ENCODE measurements around the gene RBBP8.
"Not testable (repeated sequence)": the region's sequence is repeated elsewhere in the genome, so short reads cannot be mapped to it uniquely, and the experiment has no call there.

Gene RBBP8

GRCh38 chr18:22946217-22946616, 13.1 kb downstream of the RBBP8 start:
- no peak for DNase-seq

GRCh38 chr18:22946846-22947245, 13.7 kb downstream of the RBBP8 start:
- peak; percentile 20 for DNase-seq

GRCh38 chr18:22951823-22952222, 18.7 kb downstream of the RBBP8 start:
- DNase-seq, result no peak

GRCh38 chr18:22952525-22952924, 19.4 kb downstream of the RBBP8 start:
- DNase-seq, result no peak

GRCh38 chr18:22953982-22954381, 20.9 kb downstream of the RBBP8 start:
- DNase-seq, result not testable (repeated sequence)

GRCh38 chr18:22956226-22956625, 23.1 kb downstream of the RBBP8 start:
- no peak for DNase-seq

GRCh38 chr18:22961156-22961555, 28.0 kb downstream of the RBBP8 start:
- no peak for DNase-seq

GRCh38 chr18:22962004-22962403, 28.9 kb downstream of the RBBP8 start:
- DNase-seq, result no peak

GRCh38 chr18:22964116-22964515, 31.0 kb downstream of the RBBP8 start:
- peak; percentile 24 for DNase-seq

GRCh38 chr18:22964722-22965121, 31.6 kb downstream of the RBBP8 start:
- no peak for DNase-seq

GRCh38 chr18:22971038-22971437, 37.9 kb downstream of the RBBP8 start:
- DNase-seq, result no peak

- no peak for DNase-seq
These were observed 40.9 kb downstream of the RBBP8 start for GRCh38 chr18:22974001-22974400.

- DNase-seq, result no peak
These were observed 41.6 kb downstream of the RBBP8 start for GRCh38 chr18:22974707-22975106.

GRCh38 chr18:22975508-22975907, 42.4 kb downstream of the RBBP8 start:
- no peak for DNase-seq

GRCh38 chr18:22977847-22978701, 44.9 kb downstream of the RBBP8 start:
- peak; percentile 79 for DNase-seq

GRCh38 chr18:22980394-22980793, 47.3 kb downstream of the RBBP8 start:
- no peak for DNase-seq

GRCh38 chr18:22981274-22982133, 48.4 kb downstream of the RBBP8 start:
- DNase-seq, result no peak

- peak; percentile 35 for DNase-seq
These were observed 50.0 kb downstream of the RBBP8 start for GRCh38 chr18:22983175-22983574.

- peak; percentile 15 for DNase-seq
These were observed 52.1 kb downstream of the RBBP8 start for GRCh38 chr18:22985250-22985649.

- no peak for DNase-seq
These were observed 54.5 kb downstream of the RBBP8 start for GRCh38 chr18:22987547-22988189.

GRCh38 chr18:22988208-22988607, 55.1 kb downstream of the RBBP8 start:
- no peak for DNase-seq

- no peak for DNase-seq
These were observed 65.2 kb downstream of the RBBP8 start for GRCh38 chr18:22998344-22998743.

GRCh38 chr18:22999212-22999611, 66.1 kb downstream of the RBBP8 start:
- DNase-seq, result peak; percentile 28

All from fibroblast of skin of back (primary cell).